ENCODE results near the gene GMPR2. TPM values are rescaled to one million over a fixed set of nuclear protein-coding genes. Genes with fewer than 3 reads are reported as not detected.

Gene GMPR2
- total RNA-seq, 2 experiments from 2014 or later = 70.6 to 71.3 TPM

DNA sequence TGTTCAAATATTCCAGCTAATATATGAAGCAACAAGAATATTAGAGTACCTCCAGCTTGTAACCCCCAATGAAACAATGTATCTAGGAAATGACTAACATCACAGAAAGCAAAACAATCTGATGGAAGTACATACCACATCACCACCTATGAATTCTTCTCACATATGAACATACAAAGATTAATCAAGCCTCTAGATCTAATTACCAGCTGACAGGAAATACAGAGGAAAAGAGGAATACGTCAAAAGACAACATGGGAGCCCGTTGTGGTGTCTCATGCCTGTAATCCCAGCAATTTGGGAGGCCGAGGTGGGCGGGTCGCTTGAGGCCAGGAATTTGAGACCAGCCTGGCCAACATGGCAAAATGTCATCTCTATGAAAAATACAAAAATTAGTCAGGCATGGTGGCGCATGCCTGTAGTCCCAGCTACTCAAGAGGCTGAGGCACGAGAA, 8.1 kb upstream of the GMPR2 start:
- Mint-ChIP-seq H3K27ac (no peak overlapping the region), H3K27me3 (no peaks in the 10 kb centered on the region), H3K36me3 (peaks cover 13% of the 10 kb centered on the region), H3K4me1 (peaks cover 24% of the 10 kb centered on the region), H3K9me3 (ENCODE audit: low read depth) (no peaks in the 10 kb centered on the region), H3K4me3 (no peak overlapping the region)
- ATAC-seq (no peak), DNase-seq (no peak)
- CTCF ChIA-PET = interaction anchor here (1.0 to 2.0 kb wide), 3 partner anchors 9 to 84 kb away, joined by 3 to 6 read pairs (median 3); partner anchors contain the start of genes CHMP4A and MDP1

DNA sequence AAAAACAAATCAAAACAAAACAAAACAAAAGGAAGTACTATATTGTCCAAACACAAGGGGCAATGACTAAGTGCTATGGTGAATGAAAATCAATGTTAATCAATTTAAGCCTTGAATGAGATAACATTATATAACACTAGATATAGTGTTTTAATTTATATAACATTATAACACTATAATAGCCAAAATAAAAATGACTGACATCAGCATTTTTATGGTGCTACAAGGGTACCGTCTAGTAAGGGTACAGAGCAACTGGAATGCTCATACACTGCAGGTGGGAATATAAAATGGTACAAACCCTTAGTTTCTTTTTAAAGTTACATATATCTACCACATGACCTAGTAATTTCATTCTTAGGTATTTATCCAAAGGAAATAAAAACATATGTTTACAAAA, 6.3 kb upstream of the GMPR2 start:
- DNase-seq = no peak
- Mint-ChIP-seq H3K36me3 (peaks cover 13% of the 10 kb centered on the region), H3K27me3 (no peaks in the 10 kb centered on the region), H3K27ac (no peak overlapping the region), H3K9me3 (ENCODE audit: low read depth) (no peaks in the 10 kb centered on the region), H3K4me3 (no peak overlapping the region), H3K4me1 (peaks cover 31% of the 10 kb centered on the region)
- CTCF ChIA-PET = interaction anchor here (1.7 to 2.7 kb wide), 2 partner anchors 10 to 16 kb away, joined by 6 to 13 read pairs; partner anchors contain the start of genes MDP1 and TINF2
- no peak for ATAC-seq

DNA sequence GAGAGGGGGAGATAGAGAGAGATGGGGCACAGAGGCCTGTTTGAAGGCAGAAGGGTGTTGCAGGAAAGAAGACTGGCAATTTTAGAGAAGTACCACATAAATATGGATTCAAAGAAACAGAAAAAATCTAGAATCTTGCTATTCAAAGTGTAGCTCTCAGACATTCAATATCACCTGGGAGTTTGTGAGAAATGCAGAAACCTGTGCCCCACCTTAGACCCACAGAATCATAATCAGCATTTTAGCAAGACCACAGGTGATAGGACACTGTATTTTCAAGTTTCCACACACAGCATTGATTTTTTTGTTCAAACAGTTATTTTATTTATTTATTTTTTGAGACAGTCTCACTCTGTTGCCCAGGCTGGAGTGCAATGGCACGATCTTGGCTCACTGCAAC, 3.8 kb upstream of the GMPR2 start:
- no peaks in the 10 kb centered on the region for H3K9me3 Mint-ChIP-seq (ENCODE audit: low read depth)
- CTCF ChIA-PET = interaction anchor here (0.7 to 2.7 kb wide), 7 partner anchors 9 to 203 kb away, joined by 3 to 13 read pairs (median 3); partner anchors contain the start of gene TINF2
- no peak overlapping the region for H3K4me3 Mint-ChIP-seq
- ATAC-seq = no peak
- H3K4me1 Mint-ChIP-seq = peaks cover 40% of the 10 kb centered on the region
- peaks cover 13% of the 10 kb centered on the region for H3K36me3 Mint-ChIP-seq
- H3K27ac Mint-ChIP-seq = no peak overlapping the region
- no peaks in the 10 kb centered on the region for H3K27me3 Mint-ChIP-seq
- no peak for DNase-seq

DNA sequence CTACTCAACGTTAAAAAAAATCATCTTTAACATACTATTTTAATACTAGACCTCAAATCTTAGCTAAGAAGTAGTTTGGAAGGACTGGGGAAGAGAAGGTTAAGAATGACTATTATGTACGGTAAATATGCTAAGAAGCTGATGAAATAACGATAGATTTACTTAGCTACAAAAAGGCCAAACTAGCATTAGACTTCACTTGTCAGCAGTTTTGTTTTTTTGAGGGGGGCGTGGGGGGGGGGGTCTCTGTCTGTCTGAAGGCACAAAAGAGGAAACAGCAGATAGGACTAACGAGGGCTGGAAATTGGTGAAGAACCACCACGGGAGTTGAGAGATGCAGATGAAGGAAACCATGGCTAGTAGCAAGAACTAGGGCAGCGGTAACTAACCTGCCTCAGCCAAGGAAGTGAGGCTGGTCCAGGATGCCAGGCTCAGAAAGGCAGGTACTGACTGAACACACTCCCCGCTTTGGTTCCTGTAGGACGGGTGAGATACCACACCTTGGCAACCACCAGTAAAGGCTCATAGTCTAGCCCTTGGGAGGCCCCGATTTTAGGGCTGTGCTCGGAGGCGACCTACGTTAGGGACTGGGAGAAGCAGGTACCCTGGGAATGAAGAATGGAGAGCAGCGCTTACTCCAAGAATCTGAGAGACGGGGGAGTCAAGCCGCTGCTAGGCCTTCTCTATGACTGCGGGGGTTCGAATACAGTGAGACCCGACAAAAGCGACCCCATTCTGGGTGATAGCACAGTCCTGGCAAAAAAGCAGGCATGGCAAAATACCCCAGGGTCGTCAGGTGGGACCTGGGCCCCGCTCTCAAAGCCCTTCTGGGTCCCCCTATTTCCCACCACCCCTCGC, 1.2 kb upstream of the GMPR2 start:
- peaks cover 27% of the 10 kb centered on the region for H3K36me3 Mint-ChIP-seq
- no peaks in the 10 kb centered on the region for H3K9me3 Mint-ChIP-seq (ENCODE audit: low read depth)
- H3K4me1 Mint-ChIP-seq = peaks cover 55% of the 10 kb centered on the region
- ATAC-seq = peak; percentile 26
- H3K4me3 Mint-ChIP-seq = peak overlapping the region; percentile 84
- CTCF ChIA-PET = interaction anchor here (0.6 to 1.7 kb wide), 6 partner anchors 11 to 166 kb away, joined by 3 to 12 read pairs (median 4); partner anchors contain the start of genes MDP1 and TINF2
- H3K27me3 Mint-ChIP-seq = no peaks in the 10 kb centered on the region
- H3K27ac Mint-ChIP-seq = peak overlapping the region; percentile 95
- peak; percentile 65 for DNase-seq

- Mint-ChIP-seq H3K4me3 (peak within 1 kb of the TSS; percentile 84), H3K27me3 (no peaks in the 10 kb centered on the region), H3K36me3 (peaks cover 29% of the 10 kb centered on the region), H3K4me1 (peaks cover 53% of the 10 kb centered on the region), H3K27ac (peak within 1 kb of the TSS; percentile 95), H3K9me3 (ENCODE audit: low read depth) (no peaks in the 10 kb centered on the region)
- ATAC-seq (peak; percentile 85), DNase-seq (peak; percentile 94)
- CTCF ChIA-PET = interaction anchor here (1.0 to 21.6 kb wide), 4 partner anchors 10 to 101 kb away, joined by 3 to 541 read pairs (median 14); partner anchors contain the start of genes CIDEB, DHRS1, IRF9 and LTB4R
Observed at GRCh38 chr14:24232121-24232644, 546 bp upstream of the GMPR2 start, which contains the start of gene NEDD8. NEDD8 (minus strand) TSS chr14:24232367; CDS start chr14:24232267, 100 bp downstream.

GRCh38 chr14:24233538-24233866, 773 bp downstream of the GMPR2 start:
- DNase-seq (no peak), ATAC-seq (no peak)
- peaks cover 36% of the 10 kb centered on the region for H3K36me3 Mint-ChIP-seq

DNA sequence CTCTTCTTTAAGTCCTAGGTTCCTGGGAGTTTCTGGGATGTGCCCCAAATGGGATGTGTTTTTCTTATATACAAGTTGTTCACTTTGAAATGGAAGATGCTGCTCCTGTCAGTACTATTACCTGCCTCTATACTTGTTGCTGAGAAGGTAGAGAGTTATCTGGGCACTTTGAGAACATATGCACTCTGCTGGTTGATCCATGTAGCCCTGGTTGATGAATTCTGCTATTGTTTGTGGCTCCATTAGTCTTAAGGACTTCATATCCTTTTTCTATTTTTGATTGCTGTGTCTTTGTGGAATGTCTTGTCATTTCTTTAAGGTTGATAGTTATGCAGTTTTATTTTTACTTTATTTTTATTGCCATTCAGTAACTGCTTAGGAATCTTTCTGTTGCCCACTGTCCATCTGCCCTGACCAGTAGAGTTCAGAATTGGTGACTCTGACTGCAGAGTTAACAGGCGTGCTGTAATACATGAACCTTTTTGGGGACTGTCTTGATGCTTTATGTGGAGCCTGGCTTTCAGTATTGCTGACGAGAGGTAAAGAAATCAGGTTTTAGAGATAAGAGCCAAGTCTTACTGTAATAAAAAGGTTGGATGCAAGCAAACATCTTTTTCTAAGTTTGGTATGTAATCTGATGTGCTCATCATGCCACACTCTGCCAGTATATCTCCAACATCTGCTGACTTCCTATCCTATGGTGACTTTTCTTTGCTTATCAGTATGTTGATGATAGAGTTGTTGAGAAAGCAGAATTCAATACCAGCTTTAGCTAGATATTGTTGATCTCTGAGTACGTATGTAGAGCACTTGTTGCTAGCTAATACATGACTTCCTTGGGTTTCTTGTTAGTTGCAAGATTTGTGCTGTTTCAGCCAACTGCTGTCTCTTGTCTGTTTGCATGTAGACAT, 1.6 kb downstream of the GMPR2 start:
- peaks cover 62% of the 10 kb centered on the region for H3K4me1 Mint-ChIP-seq
- peaks cover 44% of the 10 kb centered on the region for H3K36me3 Mint-ChIP-seq
- CTCF ChIA-PET = interaction anchor here (1.0 to 21.6 kb wide), 10 partner anchors 8 to 202 kb away, joined by 3 to 541 read pairs (median 6); partner anchors contain the start of genes CIDEB, DHRS1, EMC9 and IRF9
- no peak for DNase-seq
- ATAC-seq = no peak
- no peaks in the 10 kb centered on the region for H3K9me3 Mint-ChIP-seq (ENCODE audit: low read depth)
- peak overlapping the region; percentile 45 for H3K27ac Mint-ChIP-seq
- no peaks in the 10 kb centered on the region for H3K27me3 Mint-ChIP-seq
- H3K4me3 Mint-ChIP-seq = peak overlapping the region; percentile 84

More at GRCh38 chr14:24233538-24233866, 773 bp downstream of the GMPR2 start:
- CTCF ChIA-PET = interaction anchor here (1.9 to 21.6 kb wide), 3 partner anchors 9 to 100 kb away, joined by 6 to 541 read pairs (median 21); partner anchors contain the start of genes CIDEB, DHRS1, LTB4R and LTB4R2
- peaks cover 57% of the 10 kb centered on the region for H3K4me1 Mint-ChIP-seq
- H3K27ac Mint-ChIP-seq = peak overlapping the region; percentile 95
- H3K4me3 Mint-ChIP-seq = peak overlapping the region; percentile 84
- no peaks in the 10 kb centered on the region for H3K9me3 Mint-ChIP-seq (ENCODE audit: low read depth)
- H3K27me3 Mint-ChIP-seq = no peaks in the 10 kb centered on the region

DNA sequence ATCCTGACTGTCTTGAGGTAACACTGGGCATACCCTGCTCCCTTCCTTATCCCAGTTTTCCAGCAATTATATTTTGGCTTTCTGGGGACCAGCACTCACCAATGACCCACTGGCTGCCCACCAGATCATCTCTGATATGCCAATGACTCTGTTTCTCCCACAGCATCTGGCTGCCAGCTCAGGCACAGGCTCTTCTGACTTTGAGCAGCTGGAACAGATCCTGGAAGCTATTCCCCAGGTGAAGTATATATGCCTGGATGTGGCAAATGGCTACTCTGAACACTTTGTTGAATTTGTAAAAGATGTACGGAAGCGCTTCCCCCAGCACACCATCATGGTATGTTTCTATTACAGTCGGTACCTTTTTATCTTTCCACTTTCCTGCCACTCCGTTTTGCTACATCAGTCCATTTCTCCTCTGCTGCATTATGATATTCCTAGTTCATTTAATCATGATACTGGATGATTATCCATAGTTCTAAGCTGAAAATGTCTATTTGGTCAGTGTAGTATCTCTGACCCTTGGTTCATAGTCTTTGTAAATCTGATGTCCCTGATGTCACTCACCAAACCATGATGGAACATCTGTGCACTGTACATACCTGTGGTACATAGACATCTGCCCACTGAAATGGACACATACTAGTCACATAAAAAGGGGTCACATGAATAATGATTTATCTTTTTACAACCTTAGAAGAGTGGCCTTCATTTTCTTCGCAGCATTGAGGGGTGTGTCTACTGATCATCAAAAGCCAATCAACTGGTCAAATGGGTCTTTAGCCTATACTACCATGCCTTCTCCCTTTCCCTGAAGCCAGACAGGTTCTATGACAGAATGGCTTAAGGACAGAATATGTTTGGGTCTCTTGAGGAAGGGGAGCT, 3.3 kb downstream of the GMPR2 start:
- Mint-ChIP-seq H3K27me3 (no peaks in the 10 kb centered on the region), H3K9me3 (ENCODE audit: low read depth) (no peaks in the 10 kb centered on the region), H3K4me1 (peaks cover 71% of the 10 kb centered on the region), H3K36me3 (peaks cover 55% of the 10 kb centered on the region), H3K4me3 (no peak overlapping the region), H3K27ac (no peak overlapping the region)
- no peak for ATAC-seq
- DNase-seq = no peak
- CTCF ChIA-PET = interaction anchor here (1.5 to 21.6 kb wide), 6 partner anchors 20 to 75 kb away, joined by 3 to 541 read pairs (median 6); partner anchors contain the start of genes CIDEB, DHRS1, IRF9 and LTB4R

GRCh38 chr14:24236689-24237462, 4.1 kb downstream of the GMPR2 start:
- CTCF ChIA-PET = interaction anchor here (1.5 to 21.6 kb wide), 3 partner anchors 10 to 67 kb away, joined by 7 to 541 read pairs (median 7); partner anchors contain the start of genes CIDEB, DHRS1, LTB4R and LTB4R2
- Mint-ChIP-seq H3K4me3 (no peak overlapping the region), H3K27ac (no peak overlapping the region), H3K36me3 (peaks cover 57% of the 10 kb centered on the region), H3K27me3 (no peaks in the 10 kb centered on the region), H3K9me3 (ENCODE audit: low read depth) (no peaks in the 10 kb centered on the region), H3K4me1 (peaks cover 72% of the 10 kb centered on the region)
- ATAC-seq = no peak
- no peak for DNase-seq

- Mint-ChIP-seq H3K27ac (no peak overlapping the region), H3K4me3 (no peak overlapping the region), H3K36me3 (peaks cover 57% of the 10 kb centered on the region), H3K4me1 (peaks cover 75% of the 10 kb centered on the region), H3K9me3 (ENCODE audit: low read depth) (no peaks in the 10 kb centered on the region), H3K27me3 (no peaks in the 10 kb centered on the region)
- no peak for DNase-seq
- ATAC-seq = no peak
- CTCF ChIA-PET = interaction anchor here (1.5 to 21.6 kb wide), 4 partner anchors 9 to 93 kb away, joined by 7 to 541 read pairs (median 60); partner anchors contain the start of genes ADCY4, CIDEB, DHRS1 and LTB4R
Observed at GRCh38 chr14:24237463-24237955, 4.8 kb downstream of the GMPR2 start.

GRCh38 chr14:24238123-24238522, 5.4 kb downstream of the GMPR2 start:
- Mint-ChIP-seq H3K27me3 (no peaks in the 10 kb centered on the region), H3K9me3 (ENCODE audit: low read depth) (no peaks in the 10 kb centered on the region), H3K36me3 (peaks cover 57% of the 10 kb centered on the region), H3K4me1 (peaks cover 73% of the 10 kb centered on the region), H3K4me3 (no peak overlapping the region), H3K27ac (no peak overlapping the region)
- CTCF ChIA-PET = interaction anchor here (0.9 to 21.6 kb wide), 6 partner anchors 8 to 194 kb away, joined by 3 to 541 read pairs (median 7); partner anchors contain the start of genes ADCY4, CIDEB, DHRS1 and LTB4R
- ATAC-seq (no peak), DNase-seq (no peak)
